Measurements from ENCODE around the gene YBEY. TPM values are rescaled to one million over a fixed set of nuclear protein-coding genes. Genes with fewer than 3 reads are reported as not detected.

Gene YBEY
- polyA plus RNA-seq, 1 donor (not counting 4 experiments of a cell fraction or from before 2014, with no cell fraction given) = 23.5 TPM

DNA sequence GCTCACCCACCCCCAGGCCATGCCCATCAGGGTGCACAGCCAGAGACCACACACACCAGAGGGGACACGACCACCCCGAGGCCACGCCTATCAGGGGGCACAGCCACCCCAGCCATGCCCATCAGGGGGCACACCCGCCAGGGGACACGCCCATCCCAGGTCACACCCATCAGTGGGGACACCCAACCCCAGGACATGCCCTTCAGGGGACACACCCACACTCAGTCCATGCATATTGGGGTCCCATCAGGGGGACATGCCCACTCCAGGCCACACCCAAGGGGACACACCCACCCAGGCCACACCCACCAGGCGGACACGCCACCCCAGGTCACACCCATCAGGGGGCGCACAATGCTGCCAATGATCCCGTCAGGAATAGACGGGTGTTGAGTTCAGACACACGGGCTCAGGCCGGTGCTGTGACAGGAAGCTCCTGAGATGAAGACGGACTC is 21.4 kb upstream of the YBEY start:
- Histone ChIP-seq H3K9ac (ENCODE audit: control insufficient read depth, extremely low read depth, insufficient read depth, low read length) (no peak overlapping the region), H3K4me1 (ENCODE audit: control insufficient read depth, extremely low read depth, insufficient read depth, low read length) (no peaks in the 10 kb centered on the region), H4K20me1 (ENCODE audit: control insufficient read depth, extremely low read depth, insufficient read depth, low read length) (peaks cover 7% of the 10 kb centered on the region), H3K9me3 (ENCODE audit: control insufficient read depth, low read depth, low read length) (no peaks in the 10 kb centered on the region), H2AFZ (ENCODE audit: control insufficient read depth, low read length) (no peak overlapping the region), H3K4me3 (ENCODE audit: control insufficient read depth in 2 of 3, extremely low read depth in 1 of 3, insufficient read depth in 2 of 3, low read depth in 1 of 3, low read length in 3 of 3) (no peak overlapping the region), H3K4me2 (ENCODE audit: control insufficient read depth, extremely low read depth, insufficient read depth, low read depth, low read length) (no peak overlapping the region), H3K9me1 (ENCODE audit: control insufficient read depth, extremely low read depth, insufficient read depth, low read length) (no peaks in the 10 kb centered on the region), H3K27me3 (ENCODE audit: control insufficient read depth, extremely low read depth, insufficient read depth, low read length) (no peaks in the 10 kb centered on the region), H3K79me2 (ENCODE audit: control insufficient read depth, insufficient read depth, low read length) (no peaks in the 10 kb centered on the region), H3K36me3 (ENCODE audit: control insufficient read depth in 2 of 2, extremely low read depth in 1 of 2, insufficient read depth in 2 of 2, low read length in 2 of 2) (peaks cover 41 to 52% of the 10 kb centered on the region in 2 experiments), H3K27ac (ENCODE audit: control insufficient read depth, insufficient read depth, low read length) (no peak overlapping the region)
- dilution Hi-C loops (cut with MboI; ENCODE audit: extremely low pct_ligation_motif_present, low sequenced_read_pairs) = no loop called here
- FAIRE-seq (no peak), DNase-seq (ENCODE audit: low read depth, low spot score) (no peak)
- TF ChIP-seq, protein P1, sequence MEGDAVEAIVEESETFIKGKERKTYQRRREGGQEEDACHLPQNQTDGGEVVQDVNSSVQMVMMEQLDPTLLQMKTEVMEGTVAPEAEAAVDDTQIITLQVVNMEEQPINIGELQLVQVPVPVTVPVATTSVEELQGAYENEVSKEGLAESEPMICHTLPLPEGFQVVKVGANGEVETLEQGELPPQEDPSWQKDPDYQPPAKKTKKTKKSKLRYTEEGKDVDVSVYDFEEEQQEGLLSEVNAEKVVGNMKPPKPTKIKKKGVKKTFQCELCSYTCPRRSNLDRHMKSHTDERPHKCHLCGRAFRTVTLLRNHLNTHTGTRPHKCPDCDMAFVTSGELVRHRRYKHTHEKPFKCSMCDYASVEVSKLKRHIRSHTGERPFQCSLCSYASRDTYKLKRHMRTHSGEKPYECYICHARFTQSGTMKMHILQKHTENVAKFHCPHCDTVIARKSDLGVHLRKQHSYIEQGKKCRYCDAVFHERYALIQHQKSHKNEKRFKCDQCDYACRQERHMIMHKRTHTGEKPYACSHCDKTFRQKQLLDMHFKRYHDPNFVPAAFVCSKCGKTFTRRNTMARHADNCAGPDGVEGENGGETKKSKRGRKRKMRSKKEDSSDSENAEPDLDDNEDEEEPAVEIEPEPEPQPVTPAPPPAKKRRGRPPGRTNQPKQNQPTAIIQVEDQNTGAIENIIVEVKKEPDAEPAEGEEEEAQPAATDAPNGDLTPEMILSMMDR (optimal IDR thresholded peaks at IDR 0.05 in 1 of 3, IDR thresholded peaks at IDR 0.05 in 1 of 3, conservative IDR thresholded peaks at IDR 0.05 in 1 of 3; ENCODE audit: extremely low read depth in 1 of 3, insufficient read depth in 2 of 3, low read length in 3 of 3) = no peak
- TF ChIP-seq EZH2 (IDR thresholded peaks at IDR 0.05; ENCODE audit: low read length) = no peak

GRCh38 chr21:46265736-46266525 is 20.2 kb upstream of the YBEY start:
- DNase-seq (ENCODE audit: low read depth, low spot score) (no peak), FAIRE-seq (no peak)
- Histone ChIP-seq H3K4me3 (ENCODE audit: control insufficient read depth in 2 of 3, extremely low read depth in 1 of 3, insufficient read depth in 2 of 3, low read depth in 1 of 3, low read length in 3 of 3) (no peak overlapping the region), H2AFZ (ENCODE audit: control insufficient read depth, low read length) (no peak overlapping the region), H3K27me3 (ENCODE audit: control insufficient read depth, extremely low read depth, insufficient read depth, low read length) (no peaks in the 10 kb centered on the region), H3K79me2 (ENCODE audit: control insufficient read depth, insufficient read depth, low read length) (no peaks in the 10 kb centered on the region), H3K9me3 (ENCODE audit: control insufficient read depth, low read depth, low read length) (no peaks in the 10 kb centered on the region), H4K20me1 (ENCODE audit: control insufficient read depth, extremely low read depth, insufficient read depth, low read length) (peaks cover 7% of the 10 kb centered on the region), H3K36me3 (ENCODE audit: control insufficient read depth in 2 of 2, extremely low read depth in 1 of 2, insufficient read depth in 2 of 2, low read length in 2 of 2) (peaks cover 35 to 48% of the 10 kb centered on the region in 2 experiments), H3K9me1 (ENCODE audit: control insufficient read depth, extremely low read depth, insufficient read depth, low read length) (no peaks in the 10 kb centered on the region), H3K27ac (ENCODE audit: control insufficient read depth, insufficient read depth, low read length) (no peak overlapping the region), H3K4me1 (ENCODE audit: control insufficient read depth, extremely low read depth, insufficient read depth, low read length) (no peaks in the 10 kb centered on the region), H3K9ac (ENCODE audit: control insufficient read depth, extremely low read depth, insufficient read depth, low read length) (no peak overlapping the region), H3K4me2 (ENCODE audit: control insufficient read depth, extremely low read depth, insufficient read depth, low read depth, low read length) (no peak overlapping the region)
- dilution Hi-C loops (cut with MboI; ENCODE audit: extremely low pct_ligation_motif_present, low sequenced_read_pairs) = no loop called here
- TF ChIP-seq EZH2 (IDR thresholded peaks at IDR 0.05; ENCODE audit: low read length) = no peak
- TF ChIP-seq, protein P1 (optimal IDR thresholded peaks at IDR 0.05 in 1 of 3, IDR thresholded peaks at IDR 0.05 in 1 of 3, conservative IDR thresholded peaks at IDR 0.05 in 1 of 3; ENCODE audit: extremely low read depth in 1 of 3, insufficient read depth in 2 of 3, low read length in 3 of 3) = no peak
